PFSK-1 (cell line): ENCODE results near the gene USF2.

Source experiments
- POLR2AphosphoS5 ChIP-seq: IDR thresholded peaks from 2 replicates; pipeline ENCODE4 v1.6.1; 2012; ENCODE audit warnings: low read depth, mild to moderate bottlenecking, control low read depth, low read length, moderate library complexity
- SIN3A ChIP-seq: IDR thresholded peaks from 2 replicates; pipeline ENCODE4 v1.6.1; 2012; ENCODE audit warnings: mild to moderate bottlenecking, low read length, moderate library complexity, borderline replicate concordance; ENCODE audit not compliant: insufficient read depth
- TAF1 ChIP-seq: IDR thresholded peaks from 2 replicates; pipeline ENCODE4 v1.6.1; 2012; ENCODE audit warnings: low read length, control low read depth, borderline replicate concordance; ENCODE audit not compliant: insufficient read depth
- TF ChIP-seq, protein P1 (sequence below), 2 experiments: IDR thresholded peaks; 2 replicates each; pipeline versions ENCODE4 v1.6.1 to v1.8.0; 2011 to 2012; ENCODE audit warnings: low read depth in 2 of 2, low read length in 2 of 2, control low read depth in 1 of 2, inconsistent platforms in 1 of 2, mild to moderate bottlenecking in 1 of 2, moderate library complexity in 1 of 2; ENCODE audit not compliant: insufficient read depth in 1 of 2

DNA sequence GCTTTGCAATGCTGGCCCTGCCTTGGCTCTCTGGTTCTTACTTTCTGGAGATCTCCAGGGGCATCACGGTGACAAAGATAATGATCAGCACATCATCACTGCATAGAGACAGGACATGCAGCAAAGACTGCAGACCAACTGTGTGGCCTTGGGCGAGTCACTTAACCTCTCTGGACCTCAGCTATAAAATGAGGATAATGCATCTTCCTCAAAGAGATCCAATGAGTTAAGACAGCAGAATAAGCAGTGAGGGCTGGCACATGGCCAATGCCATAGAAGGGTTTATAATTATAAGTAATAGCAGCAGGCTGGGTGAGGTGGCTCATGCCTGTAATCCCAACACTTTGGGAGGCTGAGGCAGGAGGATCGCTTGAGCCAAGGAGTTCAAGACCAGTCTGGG is 25.6 kb downstream of the USF2 start:
- no peak for TF ChIP-seq TAF1
- TF ChIP-seq POLR2AphosphoS5, result no peak
- TF ChIP-seq, protein P1, sequence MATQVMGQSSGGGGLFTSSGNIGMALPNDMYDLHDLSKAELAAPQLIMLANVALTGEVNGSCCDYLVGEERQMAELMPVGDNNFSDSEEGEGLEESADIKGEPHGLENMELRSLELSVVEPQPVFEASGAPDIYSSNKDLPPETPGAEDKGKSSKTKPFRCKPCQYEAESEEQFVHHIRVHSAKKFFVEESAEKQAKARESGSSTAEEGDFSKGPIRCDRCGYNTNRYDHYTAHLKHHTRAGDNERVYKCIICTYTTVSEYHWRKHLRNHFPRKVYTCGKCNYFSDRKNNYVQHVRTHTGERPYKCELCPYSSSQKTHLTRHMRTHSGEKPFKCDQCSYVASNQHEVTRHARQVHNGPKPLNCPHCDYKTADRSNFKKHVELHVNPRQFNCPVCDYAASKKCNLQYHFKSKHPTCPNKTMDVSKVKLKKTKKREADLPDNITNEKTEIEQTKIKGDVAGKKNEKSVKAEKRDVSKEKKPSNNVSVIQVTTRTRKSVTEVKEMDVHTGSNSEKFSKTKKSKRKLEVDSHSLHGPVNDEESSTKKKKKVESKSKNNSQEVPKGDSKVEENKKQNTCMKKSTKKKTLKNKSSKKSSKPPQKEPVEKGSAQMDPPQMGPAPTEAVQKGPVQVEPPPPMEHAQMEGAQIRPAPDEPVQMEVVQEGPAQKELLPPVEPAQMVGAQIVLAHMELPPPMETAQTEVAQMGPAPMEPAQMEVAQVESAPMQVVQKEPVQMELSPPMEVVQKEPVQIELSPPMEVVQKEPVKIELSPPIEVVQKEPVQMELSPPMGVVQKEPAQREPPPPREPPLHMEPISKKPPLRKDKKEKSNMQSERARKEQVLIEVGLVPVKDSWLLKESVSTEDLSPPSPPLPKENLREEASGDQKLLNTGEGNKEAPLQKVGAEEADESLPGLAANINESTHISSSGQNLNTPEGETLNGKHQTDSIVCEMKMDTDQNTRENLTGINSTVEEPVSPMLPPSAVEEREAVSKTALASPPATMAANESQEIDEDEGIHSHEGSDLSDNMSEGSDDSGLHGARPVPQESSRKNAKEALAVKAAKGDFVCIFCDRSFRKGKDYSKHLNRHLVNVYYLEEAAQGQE (IDR thresholded peaks at IDR 0.05; ENCODE audit: insufficient read depth in 1 of 2, low read depth in 2 of 2, low read length in 2 of 2), result no peak
- no peak for TF ChIP-seq SIN3A
